H1 (cell line): ENCODE measurements around the gene FBXL12. TPM values are rescaled to one million over a fixed set of nuclear protein-coding genes. Genes with fewer than 3 reads are reported as not detected.
A peak's percentile ranks its signal among the peaks of the same experiment; 100 is the strongest.
"Not testable (repeated sequence)": the region's sequence is repeated elsewhere in the genome, so short reads cannot be mapped to it uniquely, and the experiment has no call there.

Experiments used
- CTCF ChIA-PET: fragments of 300-600 bp; sonication (Branson Sonifier 250); formaldehyde crosslinking; loops from one replicate; lab custom pipeline; 2021; ENCODE audit not compliant: partially characterized antibody; lab: Charles Lee
- POLR2A ChIA-PET: fragments of 300-600 bp; sonication (Branson Sonifier 250); formaldehyde crosslinking; loops from one replicate; lab custom pipeline; 2021; ENCODE audit warnings: inconsistent platforms; ENCODE audit not compliant: partially characterized antibody; lab: Charles Lee
- DNase-seq, 2 experiments: peaks; one replicate each; pipeline versions ENCODE4 v3.0.0 to v3.0.0-alpha.2; 2010 to 2022; ENCODE audit warnings: low spot score in 2 of 2, low read depth in 1 of 2, mixed read lengths in 1 of 2
- FAIRE-seq: peaks from 2 replicates; lab custom pipeline; 2011; peaks lifted over from hg19 to GRCh38; lab: Jason Lieb, UNC
- H2AFZ ChIP-seq: 2 replicates; pipeline ENCODE4 v1.8.1; 2012; ENCODE audit warnings: low read length, inconsistent platforms
- H2AK5ac ChIP-seq: 2 replicates; pipeline ENCODE4 v1.6.1; 2013; ENCODE audit warnings: low read depth, low read length
- H2BK120ac ChIP-seq: replicated peaks from 2 replicates; pipeline ENCODE3; 2013; ENCODE audit warnings: low read depth, low read length, inconsistent platforms
- H2BK12ac ChIP-seq: 2 replicates; pipeline ENCODE4 v1.6.1; 2013; ENCODE audit warnings: low read depth, low read length
- H2BK15ac ChIP-seq: 2 replicates; pipeline ENCODE4 v1.6.1; 2013; ENCODE audit warnings: low read length
- H2BK20ac ChIP-seq: 2 replicates; pipeline ENCODE4 v1.6.1; 2013; ENCODE audit warnings: low read length
- H2BK5ac ChIP-seq: 2 replicates; pipeline ENCODE4 v1.6.1; 2013; ENCODE audit warnings: low read depth, low read length
- H3K14ac ChIP-seq: 2 replicates; pipeline ENCODE4 v1.6.1; 2013; ENCODE audit warnings: inconsistent platforms; ENCODE audit not compliant: insufficient read length
- H3K18ac ChIP-seq: 2 replicates; pipeline ENCODE4 v1.6.1; 2013; ENCODE audit warnings: low read length; ENCODE audit errors: extremely low read depth
- H3K23ac ChIP-seq: 2 replicates; pipeline ENCODE4 v1.6.1; 2013; ENCODE audit warnings: inconsistent platforms; ENCODE audit not compliant: insufficient read length
- H3K23me2 ChIP-seq: 2 replicates; pipeline ENCODE4 v1.6.1; 2013; ENCODE audit warnings: low read depth, low read length
- H3K27ac ChIP-seq: 2 replicates; pipeline ENCODE4 v1.6.1; 2011; ENCODE audit warnings: low read depth, low read length, inconsistent platforms
- H3K27me3 ChIP-seq, 4 experiments: replicated peaks in 1 of 4; 1 replicate in 1 of 4; 2 replicates in 3 of 4; pipeline versions ENCODE4 v1.6.1 to v1.8.1; 2011 to 2013; ENCODE audit warnings: low read length in 3 of 4, mild to moderate bottlenecking in 3 of 4, inconsistent platforms in 2 of 4, mixed read lengths in 2 of 4, moderate library complexity in 1 of 4; ENCODE audit not compliant: control insufficient read depth in 3 of 4, insufficient read depth in 3 of 4; ENCODE audit errors: extremely low read depth in 1 of 4
- H3K36me3 ChIP-seq, 4 experiments: 2 replicates each; pipeline versions ENCODE4 v1.6.1 to v1.8.1; 2011 to 2013; ENCODE audit warnings: mild to moderate bottlenecking in 4 of 4, low read length in 3 of 4, moderate library complexity in 2 of 4, control low read depth in 1 of 4, inconsistent platforms in 1 of 4; ENCODE audit not compliant: insufficient read depth in 4 of 4, control insufficient read depth in 2 of 4
- H3K4ac ChIP-seq: replicated peaks from 2 replicates; pipeline ENCODE3; 2013; ENCODE audit warnings: low read length, low read depth, mixed read lengths, inconsistent platforms; ENCODE audit not compliant: insufficient read length
- H3K4me1 ChIP-seq, 4 experiments: replicated peaks in 1 of 4; 1 replicate in 1 of 4; 2 replicates in 3 of 4; pipeline versions ENCODE4 v1.6.1 to v1.8.1; 2011 to 2013; ENCODE audit warnings: low read length in 3 of 4, inconsistent platforms in 2 of 4, mixed read lengths in 1 of 4; ENCODE audit not compliant: insufficient read depth in 4 of 4, control insufficient read depth in 3 of 4
- H3K4me2 ChIP-seq, 2 experiments: 2 replicates each; pipeline versions ENCODE4 v1.6.1 to v1.8.1; 2011 to 2013; ENCODE audit warnings: low read depth in 2 of 2, low read length in 2 of 2, control low read depth in 1 of 2, inconsistent platforms in 1 of 2, mild to moderate bottlenecking in 1 of 2; ENCODE audit not compliant: insufficient read depth in 1 of 2
- H3K4me3 ChIP-seq, 4 experiments: fragments of 200-600, 300-600 bp in 1 of 4; sonication (generic), shearing (Covaris generic), sonication (Bioruptor Twin) in 1 of 4; 2 replicates each; pipeline versions ENCODE4 v1.5.1 to v1.8.1; 2011 to 2016; ENCODE audit warnings: low read length in 4 of 4, low read depth in 3 of 4, control low read depth in 2 of 4, inconsistent platforms in 2 of 4, mild to moderate bottlenecking in 2 of 4, mixed read lengths in 1 of 4, moderate library complexity in 1 of 4; ENCODE audit not compliant: insufficient read depth in 2 of 4; ENCODE audit errors: extremely low read depth in 1 of 4
- H3K56ac ChIP-seq: replicated peaks from 2 replicates; pipeline ENCODE3; 2013; ENCODE audit warnings: low read depth, mild to moderate bottlenecking, mixed read lengths, low read length, inconsistent platforms; ENCODE audit not compliant: insufficient read length
- H3K79me1 ChIP-seq: 2 replicates; pipeline ENCODE4 v1.6.1; 2013; ENCODE audit warnings: low read depth, low read length, control low read depth
- H3K79me2 ChIP-seq, 2 experiments: 2 replicates each; pipeline versions ENCODE4 v1.6.1 to v1.8.1; 2012 to 2013; ENCODE audit warnings: low read length in 2 of 2, mild to moderate bottlenecking in 2 of 2, inconsistent platforms in 1 of 2; ENCODE audit not compliant: insufficient read depth in 2 of 2, control insufficient read depth in 1 of 2
- H3K9ac ChIP-seq, 4 experiments: replicated peaks in 1 of 4; 1 replicate in 1 of 4; 2 replicates in 3 of 4; pipeline versions ENCODE4 v1.6.1 to v1.8.1; 2011 to 2013; ENCODE audit warnings: low read depth in 3 of 4, low read length in 3 of 4, control low read depth in 2 of 4, mild to moderate bottlenecking in 2 of 4, moderate library complexity in 2 of 4, inconsistent platforms in 1 of 4; ENCODE audit errors: extremely low read depth in 1 of 4
- H3K9me3 ChIP-seq, 2 experiments: 2 replicates each; pipeline versions ENCODE4 v1.6.1 to v1.8.1; 2012 to 2013; ENCODE audit warnings: mild to moderate bottlenecking in 2 of 2, moderate library complexity in 2 of 2, control low read depth in 1 of 2, inconsistent platforms in 1 of 2, low read depth in 1 of 2, low read length in 1 of 2, mixed read lengths in 1 of 2; ENCODE audit not compliant: insufficient read depth in 2 of 2
- H4K20me1 ChIP-seq, 2 experiments: replicated peaks in 1 of 2; 2 replicates each; pipeline versions ENCODE3 to v1.8.1; 2011 to 2013; ENCODE audit warnings: inconsistent platforms in 2 of 2, low read length in 2 of 2, mild to moderate bottlenecking in 1 of 2; ENCODE audit not compliant: insufficient read depth in 2 of 2, control insufficient read depth in 1 of 2
- H4K5ac ChIP-seq: 2 replicates; pipeline ENCODE4 v1.6.1; 2013; ENCODE audit warnings: low read length, low read depth, mixed read lengths, inconsistent platforms; ENCODE audit not compliant: insufficient read length
- H4K8ac ChIP-seq: 2 replicates; pipeline ENCODE4 v1.8.0; 2013; ENCODE audit warnings: mild to moderate bottlenecking, moderate library complexity, low read length, inconsistent platforms; ENCODE audit not compliant: insufficient read depth; ENCODE audit errors: extremely low read depth
- H4K91ac ChIP-seq: replicated peaks from 2 replicates; pipeline ENCODE3; 2013; ENCODE audit warnings: low read length, mixed read lengths, inconsistent platforms; ENCODE audit not compliant: insufficient read length
- CEBPB ChIP-seq: IDR thresholded peaks from 2 replicates; pipeline ENCODE4 v1.6.1; 2012; ENCODE audit warnings: low read depth, low read length
- CHD2 ChIP-seq: IDR thresholded peaks from 2 replicates; pipeline ENCODE4 v1.6.1; 2012; ENCODE audit warnings: low read length, improper control_type of control experiment
- CREB1 ChIP-seq: IDR thresholded peaks from 2 replicates; pipeline ENCODE4 v1.6.1; 2012; ENCODE audit warnings: inconsistent platforms
- EP300 ChIP-seq, 2 experiments: IDR thresholded peaks; 1 replicate in 1 of 2; 2 replicates in 1 of 2; pipeline ENCODE4 v1.6.1; 2011 to 2012; ENCODE audit warnings: low read depth in 2 of 2, low read length in 2 of 2, mild to moderate bottlenecking in 2 of 2, borderline replicate concordance in 1 of 2, inconsistent platforms in 1 of 2, moderate library complexity in 1 of 2
- FOSL1 ChIP-seq: IDR thresholded peaks from 2 replicates; pipeline ENCODE4 v1.6.1; 2011; ENCODE audit warnings: mild to moderate bottlenecking, low read depth, low read length, moderate library complexity; ENCODE audit not compliant: insufficient read depth
- GABPA ChIP-seq: IDR thresholded peaks from 2 replicates; pipeline ENCODE4 v1.6.1; 2011; ENCODE audit warnings: mild to moderate bottlenecking, low read length, moderate library complexity, borderline replicate concordance; ENCODE audit not compliant: insufficient read depth
- POLR2A ChIP-seq, 2 experiments: IDR thresholded peaks; 1 replicate in 1 of 2; 2 replicates in 1 of 2; pipeline ENCODE4 v1.6.1; 2011; ENCODE audit warnings: low read depth in 2 of 2, low read length in 2 of 2, mild to moderate bottlenecking in 2 of 2; ENCODE audit errors: control extremely low read depth in 1 of 2
- SIN3A ChIP-seq, 2 experiments: IDR thresholded peaks in 1 of 2; conservative IDR thresholded peaks in 1 of 2; 2 replicates each; pipeline ENCODE4 v1.6.1; 2011 to 2012; ENCODE audit warnings: low read length in 2 of 2, improper control_type of control experiment in 1 of 2, low read depth in 1 of 2, mild to moderate bottlenecking in 1 of 2
- SP4 ChIP-seq: IDR thresholded peaks from 2 replicates; pipeline ENCODE4 v1.6.1; 2012; ENCODE audit warnings: low read length, inconsistent platforms
- SRF ChIP-seq: IDR thresholded peaks from 2 replicates; pipeline ENCODE4 v1.6.1; 2011; ENCODE audit warnings: mild to moderate bottlenecking, low read depth, low read length, moderate library complexity
- TAF1 ChIP-seq: IDR thresholded peaks from 2 replicates; pipeline ENCODE4 v1.6.1; 2011; ENCODE audit warnings: mild to moderate bottlenecking, low read depth, low read length
- WGBS, 2 experiments: shearing (Covaris generic) in 1 of 2; methylation state at CpG; one replicate each; pipeline versions ENCODE4 v1.1.6 to v1.1.7; 2013 to 2015; ENCODE audit warnings: low lambda C conversion rate in 2 of 2, mixed read lengths in 2 of 2, inconsistent platforms in 1 of 2, low coverage in 1 of 2, missing lambda C conversion rate in 1 of 2; ENCODE audit not compliant: insufficient replicate concordance in 2 of 2, insufficient coverage in 1 of 2, insufficient read length in 1 of 2; ENCODE audit errors: extremely low coverage in 1 of 2, missing lambda C conversion rate in 1 of 2; 5-methylcytosine and 5-hydroxymethylcytosine counted together
- polyA plus RNA-seq, 7 experiments: library from polyadenylated mRNA; depleted of rRNA in 3 of 7; stranded (reverse) in 5 of 7; unstranded in 2 of 7; fragments of >200 nt in 5 of 7; fragments of 200-250 nt in 2 of 7; gene quantifications; 1 replicate in 5 of 7; 2 replicates in 1 of 7; 4 replicates in 1 of 7; pipeline versions ENCODE4 v1.2.1 to v1.2.3, GENCODE V29; 2011 to 2013; ENCODE audit warnings: missing spikeins in 2 of 7, mixed read lengths in 2 of 7
- total RNA-seq: library from RNA; stranded (reverse); fragmentation: NEBNext Ultra II Directional; extraction: Animal tissue kit (Norgen Biotek cat#: 25700); gene quantifications from 2 replicates; pipeline ENCODE4 v1.2.1, GENCODE V29; 2021
- TF ChIP-seq, protein P1 (sequence below): IDR thresholded peaks from 2 replicates; pipeline ENCODE4 v1.6.1; 2012; ENCODE audit warnings: inconsistent platforms

FBXL12 gene
- total and polyA plus RNA-seq, 2 of the 8 experiments (the other 6 are each of a cell fraction or from before 2014, with no cell fraction given), result 24.6 to 62.3 TPM

DNA sequence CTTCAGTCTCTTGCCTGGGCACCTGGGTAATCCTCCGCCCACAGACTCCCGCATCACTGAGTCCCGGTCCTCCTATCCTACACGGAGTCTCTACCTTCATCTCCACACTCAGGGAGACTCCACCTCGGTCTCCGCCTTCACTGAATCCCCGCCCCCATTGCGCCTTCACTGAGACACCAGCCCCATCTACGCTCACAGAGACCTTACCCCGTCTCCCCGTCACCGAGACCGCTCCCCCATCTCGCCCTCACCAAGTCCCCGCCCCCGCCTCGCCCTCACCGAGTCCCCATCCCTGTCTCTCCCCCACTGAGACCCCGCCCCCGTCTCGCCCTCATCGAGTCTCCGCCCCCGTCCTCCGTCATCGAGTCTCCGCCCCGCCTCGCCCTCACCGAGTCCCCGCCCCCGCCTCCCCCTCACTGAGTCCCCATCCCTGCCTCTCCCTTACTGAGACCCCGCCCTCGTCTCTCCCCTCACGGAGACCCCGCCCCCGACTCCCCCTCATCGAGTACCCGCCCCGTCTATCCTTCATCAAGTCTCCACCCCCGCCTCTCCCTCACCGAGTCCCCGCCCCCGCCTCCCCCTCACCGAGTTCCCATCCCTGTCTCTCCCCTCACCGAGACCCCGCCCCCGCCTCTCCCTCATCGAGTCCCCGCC lies 27.2 kb downstream of the FBXL12 start (continued):
- TF ChIP-seq TAF1 (peak; percentile 53; the same call in 1 of the 2 replicates), FOSL1 (no peak), EP300 (IDR thresholded peaks at IDR 0.05; ENCODE audit: borderline replicate concordance in 1 of 2, low read depth in 2 of 2, low read length in 2 of 2) (no peak), GABPA (no peak), CEBPB (no peak), CHD2 (peak; percentile 95), SIN3A (conservative IDR thresholded peaks at IDR 0.05 in 1 of 2, IDR thresholded peaks at IDR 0.05 in 1 of 2; ENCODE audit: low read depth in 1 of 2, low read length in 2 of 2) (no peak), CREB1 (peak; percentile 72), POLR2A (IDR thresholded peaks at IDR 0.05; ENCODE audit: control extremely low read depth in 1 of 2, low read depth in 2 of 2, low read length in 2 of 2) (no peak), SP4 (no peak), SRF (no peak)
- TF ChIP-seq, protein P1, sequence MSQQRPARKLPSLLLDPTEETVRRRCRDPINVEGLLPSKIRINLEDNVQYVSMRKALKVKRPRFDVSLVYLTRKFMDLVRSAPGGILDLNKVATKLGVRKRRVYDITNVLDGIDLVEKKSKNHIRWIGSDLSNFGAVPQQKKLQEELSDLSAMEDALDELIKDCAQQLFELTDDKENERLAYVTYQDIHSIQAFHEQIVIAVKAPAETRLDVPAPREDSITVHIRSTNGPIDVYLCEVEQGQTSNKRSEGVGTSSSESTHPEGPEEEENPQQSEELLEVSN, result no peak

DNA sequence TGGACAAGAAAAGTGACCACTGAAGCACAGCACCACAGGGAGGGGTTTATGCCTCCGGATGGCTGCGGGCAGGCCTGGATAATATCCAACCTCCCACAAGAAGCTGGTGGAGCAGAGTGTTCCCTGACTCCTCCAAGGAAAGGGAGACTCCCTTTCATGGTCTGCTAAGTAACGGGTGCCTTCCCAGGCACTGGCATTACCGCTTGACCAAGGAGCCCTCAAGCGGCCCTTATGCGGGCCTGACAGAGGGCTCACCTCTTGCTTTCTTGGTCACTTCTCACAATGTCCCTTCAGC lies 27.9 kb downstream of the FBXL12 start:
- H2BK12ac ChIP-seq, H3K56ac ChIP-seq, H4K8ac ChIP-seq, H3K79me2 ChIP-seq, H3K9ac ChIP-seq, H4K91ac ChIP-seq, H3K4ac ChIP-seq, H3K23ac ChIP-seq, FAIRE-seq, H4K20me1 ChIP-seq, H2BK15ac ChIP-seq, H3K79me1 ChIP-seq, H3K14ac ChIP-seq, H3K18ac ChIP-seq, H2AFZ ChIP-seq, H3K27me3 ChIP-seq, H2BK5ac ChIP-seq, H2BK20ac ChIP-seq, H2BK120ac ChIP-seq, DNase-seq, H3K27ac ChIP-seq, H3K4me1 ChIP-seq, H3K9me3 ChIP-seq, H4K5ac ChIP-seq, H2AK5ac ChIP-seq, H3K36me3 ChIP-seq: not testable (repeated sequence)
- 94% methylated on average over 6 of the region's 6 CpGs; no CpG with 5 or more reads in 1 of the 2 experiments for WGBS, 2 experiments
- Histone ChIP-seq H3K4me2 (peak overlapping the region; percentile 50 to 85), H3K23me2 (peaks cover 11% of the 10 kb centered on the region; the same call in 1 of the 2 replicates), H3K4me3 (peak overlapping the region in 3 of 4 experiments; percentile 7 to 48 (median 36); a peak in 3 of 8 replicates)
- ChIA-PET CTCF (interaction anchor here (2.0 kb wide), 1 partner anchor 165 kb away, joined by 12 read pairs; no protein-coding TSS in a partner anchor), POLR2A (interaction anchor here (1.4 kb wide), 1 partner anchor 206 kb away, joined by 3 read pairs; no protein-coding TSS in a partner anchor)
